HEK293 (cell line): ENCODE data around the gene PIPOX.

ENCODE experiments used
- KLF8 ChIP-seq: fragments of 450-650 bp; formaldehyde crosslinking; IDR thresholded peaks from 2 replicates; pipeline ENCODE4 v1.5.1; 2016; ENCODE audit warnings: missing biosample characterization, missing genetic modification characterization
- SETDB1 ChIP-seq: IDR thresholded peaks from one replicate; pipeline ENCODE4 v1.6.1; 2017; ENCODE audit warnings: mild to moderate bottlenecking, low read length, moderate library complexity, mixed read lengths; ENCODE audit not compliant: insufficient read length
- YY1 ChIP-seq: fragments of 450-650 bp; formaldehyde crosslinking; IDR thresholded peaks from 2 replicates; pipeline ENCODE4 v1.5.1; 2018; ENCODE audit warnings: missing biosample characterization, missing genetic modification characterization
- ZNF133 ChIP-seq: fragments of 450-650 bp; formaldehyde crosslinking; IDR thresholded peaks from 2 replicates; pipeline ENCODE4 v1.5.1; 2016; ENCODE audit warnings: missing biosample characterization, missing genetic modification characterization
- ZNF311 ChIP-seq: fragments of 450-650 bp; formaldehyde crosslinking; IDR thresholded peaks from 2 replicates; pipeline ENCODE4 v1.5.1; 2017; ENCODE audit warnings: missing biosample characterization, missing genetic modification characterization, borderline replicate concordance
- ZNF335 ChIP-seq: fragments of 450-650 bp; formaldehyde crosslinking; conservative IDR thresholded peaks from 2 replicates; pipeline ENCODE4 v1.5.1; 2016; ENCODE audit warnings: missing biosample characterization, missing genetic modification characterization
- ZNF777 ChIP-seq: fragments of 450-650 bp; formaldehyde crosslinking; IDR thresholded peaks from 2 replicates; pipeline ENCODE4 v1.5.1; 2017; ENCODE audit warnings: missing biosample characterization, missing genetic modification characterization, borderline replicate concordance
- ZNF785 ChIP-seq: fragments of 450-650 bp; formaldehyde crosslinking; IDR thresholded peaks from 2 replicates; pipeline ENCODE4 v1.5.1; 2016; ENCODE audit warnings: missing biosample characterization, missing genetic modification characterization
- ZNF792 ChIP-seq: fragments of 450-650 bp; formaldehyde crosslinking; IDR thresholded peaks from 2 replicates; pipeline ENCODE4 v1.5.1; 2016; ENCODE audit warnings: missing biosample characterization, missing genetic modification characterization
- TF ChIP-seq, protein P1 (sequence below): fragments of 450-650 bp; formaldehyde crosslinking; IDR thresholded peaks from 2 replicates; pipeline ENCODE4 v1.5.1; 2016; ENCODE audit warnings: missing biosample characterization, missing genetic modification characterization
- TF ChIP-seq, protein P2 (sequence below): fragments of 450-650 bp; formaldehyde crosslinking; IDR thresholded peaks from 2 replicates; pipeline ENCODE4 v1.5.1; 2016; ENCODE audit warnings: missing biosample characterization, missing genetic modification characterization

DNA sequence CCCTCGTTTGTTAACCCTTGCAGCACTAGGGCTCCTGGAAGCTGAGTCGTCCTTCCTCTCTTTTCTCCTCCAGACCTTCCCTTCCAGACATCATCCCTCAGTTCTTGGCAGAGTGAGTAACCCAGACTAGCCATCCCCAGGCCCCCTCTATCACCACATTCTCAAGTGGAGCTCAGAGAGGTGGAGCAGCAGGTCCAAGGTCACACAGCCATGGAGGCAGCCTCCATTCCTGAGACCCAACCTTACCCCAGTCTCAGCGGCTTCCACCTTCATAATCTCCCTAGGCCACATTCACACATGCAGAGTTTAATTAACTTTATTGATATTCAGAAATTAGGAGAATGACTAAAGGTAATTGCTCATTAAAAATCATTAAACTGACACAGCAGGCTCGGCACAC, 40.1 kb upstream of the PIPOX start:
- no peak for TF ChIP-seq ZNF335 (tag by site-specific recombination)
- no peak for TF ChIP-seq SETDB1
- no peak for TF ChIP-seq ZNF792 (tag by site-specific recombination)
- TF ChIP-seq KLF8 = no peak
- TF ChIP-seq, protein P1, sequence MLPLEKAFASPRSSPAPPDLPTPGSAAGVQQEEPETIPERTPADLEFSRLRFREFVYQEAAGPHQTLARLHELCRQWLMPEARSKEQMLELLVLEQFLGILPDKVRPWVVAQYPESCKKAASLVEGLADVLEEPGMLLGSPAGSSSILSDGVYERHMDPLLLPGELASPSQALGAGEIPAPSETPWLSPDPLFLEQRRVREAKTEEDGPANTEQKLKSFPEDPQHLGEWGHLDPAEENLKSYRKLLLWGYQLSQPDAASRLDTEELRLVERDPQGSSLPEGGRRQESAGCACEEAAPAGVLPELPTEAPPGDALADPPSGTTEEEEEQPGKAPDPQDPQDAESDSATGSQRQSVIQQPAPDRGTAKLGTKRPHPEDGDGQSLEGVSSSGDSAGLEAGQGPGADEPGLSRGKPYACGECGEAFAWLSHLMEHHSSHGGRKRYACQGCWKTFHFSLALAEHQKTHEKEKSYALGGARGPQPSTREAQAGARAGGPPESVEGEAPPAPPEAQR (tag by site-specific recombination) = no peak
- TF ChIP-seq ZNF785 (tag by site-specific recombination) = no peak
- TF ChIP-seq ZNF133 (tag by site-specific recombination) = no peak
- TF ChIP-seq YY1 (tag by site-specific recombination) = no peak
- TF ChIP-seq, protein P2, sequence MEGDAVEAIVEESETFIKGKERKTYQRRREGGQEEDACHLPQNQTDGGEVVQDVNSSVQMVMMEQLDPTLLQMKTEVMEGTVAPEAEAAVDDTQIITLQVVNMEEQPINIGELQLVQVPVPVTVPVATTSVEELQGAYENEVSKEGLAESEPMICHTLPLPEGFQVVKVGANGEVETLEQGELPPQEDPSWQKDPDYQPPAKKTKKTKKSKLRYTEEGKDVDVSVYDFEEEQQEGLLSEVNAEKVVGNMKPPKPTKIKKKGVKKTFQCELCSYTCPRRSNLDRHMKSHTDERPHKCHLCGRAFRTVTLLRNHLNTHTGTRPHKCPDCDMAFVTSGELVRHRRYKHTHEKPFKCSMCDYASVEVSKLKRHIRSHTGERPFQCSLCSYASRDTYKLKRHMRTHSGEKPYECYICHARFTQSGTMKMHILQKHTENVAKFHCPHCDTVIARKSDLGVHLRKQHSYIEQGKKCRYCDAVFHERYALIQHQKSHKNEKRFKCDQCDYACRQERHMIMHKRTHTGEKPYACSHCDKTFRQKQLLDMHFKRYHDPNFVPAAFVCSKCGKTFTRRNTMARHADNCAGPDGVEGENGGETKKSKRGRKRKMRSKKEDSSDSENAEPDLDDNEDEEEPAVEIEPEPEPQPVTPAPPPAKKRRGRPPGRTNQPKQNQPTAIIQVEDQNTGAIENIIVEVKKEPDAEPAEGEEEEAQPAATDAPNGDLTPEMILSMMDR (tag by site-specific recombination) = no peak
- TF ChIP-seq ZNF777 (tag by site-specific recombination) = no peak
- no peak for TF ChIP-seq ZNF311 (tag by site-specific recombination)
